ENCODE measurements around the gene C22orf23.

DNA sequence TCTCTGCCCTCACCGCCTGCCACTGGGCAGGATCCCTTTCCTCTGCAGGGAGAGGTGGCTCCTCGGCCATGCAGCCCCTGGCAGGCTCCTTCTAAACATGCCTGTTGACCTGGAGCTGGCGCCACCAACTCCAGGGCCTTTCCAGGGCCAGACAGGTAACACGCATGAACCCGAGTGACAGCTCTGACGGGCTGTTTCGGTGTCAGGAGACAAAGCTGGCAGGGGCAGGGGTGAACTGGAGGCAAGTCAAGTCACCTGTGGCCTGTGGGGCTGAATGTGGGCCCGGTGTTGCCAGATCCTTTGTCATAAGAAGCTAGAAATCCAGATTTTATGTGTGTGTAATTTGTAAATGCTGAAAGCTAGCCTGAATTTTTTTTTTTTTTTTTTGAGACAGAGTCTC is 11.3 kb downstream of the C22orf23 start:
- TF ChIP-seq, protein P1, sequence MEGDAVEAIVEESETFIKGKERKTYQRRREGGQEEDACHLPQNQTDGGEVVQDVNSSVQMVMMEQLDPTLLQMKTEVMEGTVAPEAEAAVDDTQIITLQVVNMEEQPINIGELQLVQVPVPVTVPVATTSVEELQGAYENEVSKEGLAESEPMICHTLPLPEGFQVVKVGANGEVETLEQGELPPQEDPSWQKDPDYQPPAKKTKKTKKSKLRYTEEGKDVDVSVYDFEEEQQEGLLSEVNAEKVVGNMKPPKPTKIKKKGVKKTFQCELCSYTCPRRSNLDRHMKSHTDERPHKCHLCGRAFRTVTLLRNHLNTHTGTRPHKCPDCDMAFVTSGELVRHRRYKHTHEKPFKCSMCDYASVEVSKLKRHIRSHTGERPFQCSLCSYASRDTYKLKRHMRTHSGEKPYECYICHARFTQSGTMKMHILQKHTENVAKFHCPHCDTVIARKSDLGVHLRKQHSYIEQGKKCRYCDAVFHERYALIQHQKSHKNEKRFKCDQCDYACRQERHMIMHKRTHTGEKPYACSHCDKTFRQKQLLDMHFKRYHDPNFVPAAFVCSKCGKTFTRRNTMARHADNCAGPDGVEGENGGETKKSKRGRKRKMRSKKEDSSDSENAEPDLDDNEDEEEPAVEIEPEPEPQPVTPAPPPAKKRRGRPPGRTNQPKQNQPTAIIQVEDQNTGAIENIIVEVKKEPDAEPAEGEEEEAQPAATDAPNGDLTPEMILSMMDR (IDR thresholded peaks at IDR 0.05) = no peak
- TF ChIP-seq POLR2A (IDR thresholded peaks at IDR 0.05) = no peak

Measured in heart left ventricle (tissue), 13 donors.